Measurements from ENCODE around the gene R3HCC1L.
A peak's percentile ranks its signal among the peaks of the same experiment; 100 is the strongest.
"Not testable (repeated sequence)": the region's sequence is repeated elsewhere in the genome, so short reads cannot be mapped to it uniquely, and the experiment has no call there.

The R3HCC1L gene

GRCh38 chr10:98213740-98214139 lies 79.3 kb downstream of the R3HCC1L start:
- FAIRE-seq: peak; percentile 52
- no peak for TF ChIP-seq POLR2A (IDR thresholded peaks at IDR 0.05; ENCODE audit: low read depth, low read length)
- DNase-seq (ENCODE audit: insufficient read length, low spot score): no peak

GRCh38 chr10:98215373-98215772 lies 80.9 kb downstream of the R3HCC1L start:
- no peak for FAIRE-seq
- no peak for TF ChIP-seq POLR2A (IDR thresholded peaks at IDR 0.05; ENCODE audit: low read depth, low read length)
- DNase-seq (ENCODE audit: insufficient read length, low spot score): no peak

GRCh38 chr10:98217801-98218200 lies 83.3 kb downstream of the R3HCC1L start:
- FAIRE-seq (peak; percentile 78), DNase-seq (ENCODE audit: insufficient read length, low spot score) (no peak)
- no peak for TF ChIP-seq POLR2A (IDR thresholded peaks at IDR 0.05; ENCODE audit: low read depth, low read length)

- no peak for DNase-seq (ENCODE audit: insufficient read length, low spot score)
- no peak for TF ChIP-seq POLR2A (IDR thresholded peaks at IDR 0.05; ENCODE audit: low read depth, low read length)
- FAIRE-seq: no peak
Observed at GRCh38 chr10:98223874-98224273, 89.4 kb downstream of the R3HCC1L start.

- TF ChIP-seq POLR2A (IDR thresholded peaks at IDR 0.05; ENCODE audit: low read depth, low read length): no peak
- DNase-seq (ENCODE audit: insufficient read length, low spot score): no peak
Observed at GRCh38 chr10:98224509-98224908, 90.1 kb downstream of the R3HCC1L start.

GRCh38 chr10:98224996-98225395 lies 90.5 kb downstream of the R3HCC1L start:
- DNase-seq (ENCODE audit: insufficient read length, low spot score): no peak
- no peak for TF ChIP-seq POLR2A (IDR thresholded peaks at IDR 0.05; ENCODE audit: low read depth, low read length)
- peak; percentile 20 for FAIRE-seq

More at GRCh38 chr10:98224509-98224908, 90.1 kb downstream of the R3HCC1L start:
- FAIRE-seq: peak; percentile 43

- FAIRE-seq: peak; percentile 78
- no peak for DNase-seq (ENCODE audit: insufficient read length, low spot score)
- TF ChIP-seq POLR2A (IDR thresholded peaks at IDR 0.05; ENCODE audit: low read depth, low read length): no peak
Observed at GRCh38 chr10:98226508-98227144, 92.2 kb downstream of the R3HCC1L start.

- FAIRE-seq; DNase-seq (ENCODE audit: insufficient read length, low spot score): not testable (repeated sequence)
Observed at GRCh38 chr10:98227713-98228112, 93.3 kb downstream of the R3HCC1L start.

- FAIRE-seq; DNase-seq (ENCODE audit: insufficient read length, low spot score): not testable (repeated sequence)
Observed at GRCh38 chr10:98228266-98228665, 93.8 kb downstream of the R3HCC1L start.

GRCh38 chr10:98231417-98231816 lies 97.0 kb downstream of the R3HCC1L start:
- no peak for FAIRE-seq
- TF ChIP-seq POLR2A (IDR thresholded peaks at IDR 0.05; ENCODE audit: low read depth, low read length): no peak
- DNase-seq (ENCODE audit: insufficient read length, low spot score): no peak

GRCh38 chr10:98235846-98236245 lies 101.4 kb downstream of the R3HCC1L start:
- FAIRE-seq (no peak), DNase-seq (ENCODE audit: insufficient read length, low spot score) (no peak)
- no peak for TF ChIP-seq POLR2A (IDR thresholded peaks at IDR 0.05; ENCODE audit: low read depth, low read length)

GRCh38 chr10:98236862-98237261 lies 102.4 kb downstream of the R3HCC1L start:
- no peak for TF ChIP-seq POLR2A (IDR thresholded peaks at IDR 0.05; ENCODE audit: low read depth, low read length)
- FAIRE-seq: no peak
- no peak for DNase-seq (ENCODE audit: insufficient read length, low spot score)

- no peak for TF ChIP-seq POLR2A (IDR thresholded peaks at IDR 0.05; ENCODE audit: low read depth, low read length)
- peak; percentile 36 for FAIRE-seq
Observed at GRCh38 chr10:98238391-98238790, 103.9 kb downstream of the R3HCC1L start.

GRCh38 chr10:98240524-98240923 lies 106.1 kb downstream of the R3HCC1L start:
- FAIRE-seq (no peak), DNase-seq (ENCODE audit: insufficient read length, low spot score) (no peak)
- no peak for TF ChIP-seq POLR2A (IDR thresholded peaks at IDR 0.05; ENCODE audit: low read depth, low read length)

More at GRCh38 chr10:98238391-98238790, 103.9 kb downstream of the R3HCC1L start:
- no peak for DNase-seq (ENCODE audit: insufficient read length, low spot score)

- FAIRE-seq: peak; percentile 67
- no peak for DNase-seq (ENCODE audit: insufficient read length, low spot score)
- no peak for TF ChIP-seq POLR2A (IDR thresholded peaks at IDR 0.05; ENCODE audit: low read depth, low read length)
Observed at GRCh38 chr10:98242823-98243222, 108.4 kb downstream of the R3HCC1L start.

- DNase-seq (ENCODE audit: insufficient read length, low spot score) (no peak), FAIRE-seq (no peak)
- TF ChIP-seq POLR2A (IDR thresholded peaks at IDR 0.05; ENCODE audit: low read depth, low read length): no peak
Observed at GRCh38 chr10:98244141-98244540, 109.7 kb downstream of the R3HCC1L start.

Data from H54 (cell line).